Smooth muscle cell of the brain vasculature (primary cell): ENCODE measurements around the gene CACNA1D.

Experiments used
- DNase-seq: peaks from one replicate; pipeline ENCODE4 v3.0.0-alpha.2; 2012; ENCODE audit warnings: low read depth, low spot score

CACNA1D gene

DNA sequence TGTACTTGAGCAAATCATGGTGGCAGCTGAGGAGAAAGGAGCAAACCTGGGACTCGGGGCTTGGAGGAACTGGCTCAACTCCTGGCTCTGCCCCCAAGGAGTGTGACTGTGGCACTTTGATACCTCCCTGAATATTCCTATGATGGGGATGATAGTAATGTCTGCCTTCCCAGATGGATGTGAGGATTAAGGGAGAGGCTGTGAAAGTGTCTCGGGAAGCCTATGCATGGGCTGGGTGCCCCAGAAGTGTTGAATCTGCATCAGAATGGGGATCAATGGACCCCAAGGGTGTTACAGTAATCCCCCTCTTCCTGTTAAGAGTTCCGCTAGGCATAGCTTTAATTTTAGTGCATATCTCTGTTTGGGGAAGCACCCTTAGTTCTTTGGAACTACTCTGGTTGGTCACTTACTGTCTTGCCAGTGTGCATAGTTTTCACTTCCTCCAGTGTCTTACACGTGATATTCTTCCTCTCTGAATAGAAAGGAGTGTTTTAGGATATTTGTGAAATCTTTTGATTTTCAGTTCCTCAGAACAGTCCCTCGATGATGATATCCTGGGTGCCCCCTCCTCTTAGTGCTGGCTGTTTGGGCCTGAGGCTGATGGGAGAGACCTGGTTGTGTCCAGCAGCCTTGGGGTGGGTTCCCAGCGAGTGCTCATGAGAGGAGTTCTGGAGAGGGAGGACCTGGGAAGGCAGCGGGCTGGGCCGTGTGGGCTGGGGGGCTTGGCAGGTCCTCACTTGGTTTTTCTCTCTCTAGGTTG is 254.3 kb downstream of the CACNA1D start:
- DNase-seq = no peak

GRCh38 chr3:53749448-53749847 is 255.0 kb downstream of the CACNA1D start:
- no peak for DNase-seq

GRCh38 chr3:53750253-53751210 is 256.1 kb downstream of the CACNA1D start:
- no peak for DNase-seq

DNA sequence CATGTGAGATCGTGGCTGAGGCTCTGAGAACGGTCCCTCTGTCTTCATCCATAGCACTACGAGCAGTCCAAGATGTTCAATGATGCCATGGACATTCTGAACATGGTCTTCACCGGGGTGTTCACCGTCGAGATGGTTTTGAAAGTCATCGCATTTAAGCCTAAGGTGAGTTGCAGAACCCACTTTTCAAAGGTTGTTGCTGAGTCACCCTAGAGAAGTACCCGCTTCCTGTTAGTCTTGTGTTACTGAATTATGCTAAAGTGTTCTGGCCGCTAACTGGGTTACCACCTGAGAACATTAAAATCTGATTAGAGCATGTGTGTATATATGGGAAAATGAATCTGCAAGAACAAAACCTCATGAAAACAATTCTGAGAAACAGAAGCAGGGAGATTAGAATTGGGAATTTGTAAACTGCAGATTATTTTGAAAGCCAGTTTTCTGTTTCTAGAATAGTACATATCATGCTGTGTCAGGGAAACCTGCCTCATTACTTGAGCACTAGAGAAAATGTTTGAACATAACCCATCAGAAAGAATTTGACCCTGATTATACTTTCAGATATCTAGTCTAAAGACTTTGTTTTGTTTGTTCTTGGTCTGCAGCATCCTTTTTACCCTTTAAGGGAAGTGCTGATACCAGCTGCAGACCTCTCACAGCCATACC is 259.2 kb downstream of the CACNA1D start:
- no peak for DNase-seq

DNA sequence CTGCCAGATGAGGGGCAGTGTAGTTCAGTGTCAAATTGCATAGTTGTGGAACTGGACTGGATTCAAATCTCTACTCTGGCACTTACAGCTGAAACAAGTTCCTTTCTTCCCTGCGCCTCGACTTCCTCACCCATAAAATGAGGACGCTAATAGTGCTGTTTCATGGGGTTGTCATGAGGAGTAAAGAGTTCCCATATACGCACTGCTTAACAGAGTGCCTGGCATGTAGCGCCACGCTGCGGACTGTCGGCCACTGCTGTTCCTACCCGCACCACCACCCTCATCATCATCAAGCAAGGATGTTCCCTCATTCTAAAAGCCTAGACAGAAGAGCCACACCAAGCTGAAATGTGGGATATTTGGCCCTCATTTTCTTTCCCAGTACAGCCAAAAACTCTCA is 259.9 kb downstream of the CACNA1D start:
- no peak for DNase-seq

DNA sequence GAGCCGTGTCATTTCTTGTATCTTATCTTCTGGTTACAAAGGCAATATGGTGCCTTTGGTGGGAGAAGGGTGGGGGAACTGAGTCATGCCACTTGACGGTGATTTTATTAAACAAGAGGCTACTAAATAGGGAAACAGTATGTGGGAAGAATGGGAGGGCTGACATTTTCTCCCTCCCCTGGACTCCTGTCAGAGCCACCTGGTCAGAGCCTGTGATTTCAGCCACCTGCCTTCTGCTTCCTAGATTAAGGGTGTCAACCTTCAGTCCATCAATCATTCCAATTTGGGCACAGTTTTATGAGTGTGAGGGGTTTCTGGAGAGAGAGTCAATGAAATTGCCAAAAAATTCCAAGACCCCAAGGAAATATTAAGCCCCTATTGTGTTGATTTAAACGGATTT is 264.4 kb downstream of the CACNA1D start:
- DNase-seq = no peak

DNA sequence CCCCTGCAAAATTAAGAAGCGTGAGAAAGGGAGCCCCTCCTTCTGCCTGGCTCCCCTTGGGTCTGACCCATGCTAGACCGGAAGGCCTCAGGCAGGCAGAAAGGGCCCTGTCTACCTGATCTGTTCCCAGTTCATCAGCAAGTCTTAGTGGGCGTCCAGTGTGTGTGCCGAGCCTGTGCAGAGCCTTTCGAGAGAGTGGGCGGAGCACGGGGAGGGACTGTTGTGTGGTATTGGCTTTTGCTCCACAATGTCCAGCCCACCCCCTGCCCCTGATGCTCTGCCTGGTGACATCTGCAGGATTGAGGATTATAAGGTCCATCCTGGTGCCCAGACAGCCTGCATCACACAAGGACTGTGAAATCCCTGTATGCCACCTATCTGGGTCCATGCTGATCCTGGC is 268.9 kb downstream of the CACNA1D start:
- DNase-seq = no peak

GRCh38 chr3:53764026-53764775 is 269.8 kb downstream of the CACNA1D start:
- no peak for DNase-seq

GRCh38 chr3:53765753-53766152 is 271.3 kb downstream of the CACNA1D start:
- no peak for DNase-seq

- no peak for DNase-seq
Observed at GRCh38 chr3:53766706-53767105, 272.3 kb downstream of the CACNA1D start.

- no peak for DNase-seq
Observed at GRCh38 chr3:53768478-53769459, 274.4 kb downstream of the CACNA1D start.

DNA sequence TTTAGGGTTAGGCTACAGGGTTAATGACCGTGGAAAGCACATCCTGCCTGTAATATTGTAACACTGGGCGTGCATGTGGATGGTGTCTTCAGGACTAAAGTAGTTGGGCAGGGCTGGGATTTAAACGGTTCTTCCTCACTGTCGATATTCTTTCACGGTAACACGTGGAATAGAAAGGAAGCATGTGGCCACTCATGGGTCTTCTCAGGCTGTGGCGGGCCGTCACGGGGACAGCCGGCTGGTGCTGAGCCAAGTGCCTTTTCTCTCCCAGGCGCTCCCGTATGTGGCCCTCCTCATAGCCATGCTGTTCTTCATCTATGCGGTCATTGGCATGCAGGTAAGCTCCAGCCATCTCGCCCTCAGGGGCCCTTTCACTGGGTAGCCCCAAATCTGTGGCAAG is 278.2 kb downstream of the CACNA1D start:
- DNase-seq = no peak

- DNase-seq = no peak
Observed at GRCh38 chr3:53773021-53773436, 278.6 kb downstream of the CACNA1D start.

DNA sequence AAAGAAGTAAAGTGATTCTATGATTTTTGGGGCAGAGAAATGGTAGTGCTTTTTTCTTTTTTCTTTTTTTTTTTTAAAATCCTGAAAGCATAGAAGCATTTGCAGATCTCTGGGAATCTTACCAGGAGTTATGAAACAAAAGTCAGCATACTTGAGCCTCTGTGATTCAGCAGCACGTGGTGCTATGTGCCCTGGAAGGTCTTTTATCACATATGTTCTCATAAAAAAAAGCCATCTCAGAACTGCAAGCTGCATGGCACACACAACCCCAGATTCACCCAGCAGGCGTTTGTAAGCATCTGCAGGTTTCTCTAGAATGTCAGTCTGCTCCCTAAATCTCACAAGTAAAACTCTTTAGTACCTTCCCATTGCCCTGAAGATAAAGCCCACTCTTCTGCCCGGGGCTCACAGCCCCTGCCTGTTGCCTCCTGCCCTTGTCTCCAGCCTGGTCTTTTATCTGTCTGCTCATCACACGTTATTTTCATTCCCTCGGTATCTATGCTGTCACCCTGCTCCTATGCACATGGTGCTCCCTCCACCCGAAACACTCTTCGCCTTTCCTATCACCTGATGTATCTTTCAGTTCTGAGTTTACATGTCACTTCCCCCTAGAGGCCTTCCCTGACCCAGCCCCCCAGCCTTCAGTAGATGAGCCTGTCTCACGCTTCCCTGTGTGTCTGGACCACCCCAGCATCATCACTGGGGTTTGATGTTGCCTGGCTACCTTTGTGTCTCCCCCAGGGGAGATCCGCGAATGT is 279.4 kb downstream of the CACNA1D start:
- DNase-seq = no peak

- DNase-seq = no peak
Observed at GRCh38 chr3:53774414-53774813, 280.0 kb downstream of the CACNA1D start.

- DNase-seq = no peak
Observed at GRCh38 chr3:53775018-53775417, 280.6 kb downstream of the CACNA1D start.

GRCh38 chr3:53775834-53776251 is 281.4 kb downstream of the CACNA1D start:
- no peak for DNase-seq

- no peak for DNase-seq
Observed at GRCh38 chr3:53776494-53777101, 282.2 kb downstream of the CACNA1D start.

DNA sequence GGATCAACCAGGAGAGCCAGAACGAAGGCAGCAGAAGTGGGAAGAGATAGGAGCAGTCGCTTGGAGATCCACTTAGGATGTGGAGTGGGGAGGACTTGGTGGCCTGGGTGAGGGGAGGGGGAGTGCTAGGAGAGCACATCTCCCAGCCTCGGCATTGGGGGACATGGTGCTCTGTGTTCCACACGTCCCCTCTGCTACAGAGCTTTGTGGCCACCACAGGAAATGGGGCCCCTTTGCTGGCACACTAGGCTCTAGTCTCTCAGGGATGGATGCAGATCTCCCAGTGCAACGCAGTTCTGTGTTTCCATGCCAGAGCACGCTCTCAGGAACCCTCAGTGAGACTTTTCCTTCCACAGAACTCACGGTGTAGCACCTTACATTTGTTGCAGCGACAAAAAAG is 283.1 kb downstream of the CACNA1D start:
- DNase-seq = no peak
